HCT116 (cell line): ENCODE results near the gene MISP.

Source experiments
- CEBPB ChIP-seq: IDR thresholded peaks from 2 replicates; pipeline ENCODE4 v1.6.1; 2012; ENCODE audit warnings: low read depth
- EGR1 ChIP-seq: IDR thresholded peaks from 2 replicates; pipeline ENCODE4 v1.6.1; 2012; ENCODE audit warnings: low read depth
- EZH2 ChIP-seq: fragments of 200-600 bp; sonication (generic); IDR thresholded peaks from 2 replicates; pipeline ENCODE4 v1.6.1; 2017; ENCODE audit warnings: antibody characterized with exemption, mixed run types
- EZH2phosphoT487 ChIP-seq: fragments of 200-600 bp; IDR thresholded peaks from 2 replicates; pipeline ENCODE4 v1.6.1; 2018; ENCODE audit warnings: antibody characterized with exemption, borderline replicate concordance
- POLR2A ChIP-seq: IDR thresholded peaks from 2 replicates; pipeline ENCODE4 v1.7.0; 2011; ENCODE audit warnings: borderline replicate concordance; ENCODE audit not compliant: insufficient read depth, insufficient read length; ENCODE audit errors: extremely low read depth
- POLR2AphosphoS5 ChIP-seq: IDR thresholded peaks from 2 replicates; pipeline ENCODE4 v1.6.1; 2011; ENCODE audit warnings: mild to moderate bottlenecking, low read depth, low read length, moderate library complexity
- SIN3A ChIP-seq: IDR thresholded peaks from 2 replicates; pipeline ENCODE4 v1.6.1; 2012; ENCODE audit warnings: low read depth
- SP1 ChIP-seq: IDR thresholded peaks from 2 replicates; pipeline ENCODE4 v1.6.1; 2012; ENCODE audit warnings: low read depth
- TCF7L2 ChIP-seq: IDR thresholded peaks from 2 replicates; pipeline ENCODE4 v1.7.0; 2011; ENCODE audit warnings: borderline replicate concordance, inconsistent platforms; ENCODE audit not compliant: insufficient read depth, insufficient read length; ENCODE audit errors: extremely low read depth
- ZNF274 ChIP-seq: fragments of 200-500 bp; sonication (Bioruptor generic); IDR thresholded peaks from 2 replicates; pipeline ENCODE4 v1.6.1; 2014; ENCODE audit warnings: mild to moderate bottlenecking, low read depth, low read length, inconsistent platforms
- TF ChIP-seq, protein P1 (sequence below), 3 experiments: fragments of 200-600 bp in 1 of 3; sonication (generic) in 1 of 3; IDR thresholded peaks in 2 of 3; conservative IDR thresholded peaks in 1 of 3; 2 replicates each; pipeline ENCODE4 v1.5.1; 2012 to 2017; ENCODE audit warnings: low read depth in 2 of 3, low read length in 2 of 3, antibody characterized with exemption in 1 of 3, borderline replicate concordance in 1 of 3, control low read depth in 1 of 3, mild to moderate bottlenecking in 1 of 3, mixed read lengths in 1 of 3, mixed run types in 1 of 3, moderate library complexity in 1 of 3; ENCODE audit not compliant: insufficient read depth in 1 of 3
- TF ChIP-seq, protein P2 (sequence below): IDR thresholded peaks from 2 replicates; pipeline ENCODE4 v1.6.1; 2012
- TF ChIP-seq, protein P3 (sequence below): IDR thresholded peaks from 2 replicates; pipeline ENCODE4 v1.6.1; 2012

DNA sequence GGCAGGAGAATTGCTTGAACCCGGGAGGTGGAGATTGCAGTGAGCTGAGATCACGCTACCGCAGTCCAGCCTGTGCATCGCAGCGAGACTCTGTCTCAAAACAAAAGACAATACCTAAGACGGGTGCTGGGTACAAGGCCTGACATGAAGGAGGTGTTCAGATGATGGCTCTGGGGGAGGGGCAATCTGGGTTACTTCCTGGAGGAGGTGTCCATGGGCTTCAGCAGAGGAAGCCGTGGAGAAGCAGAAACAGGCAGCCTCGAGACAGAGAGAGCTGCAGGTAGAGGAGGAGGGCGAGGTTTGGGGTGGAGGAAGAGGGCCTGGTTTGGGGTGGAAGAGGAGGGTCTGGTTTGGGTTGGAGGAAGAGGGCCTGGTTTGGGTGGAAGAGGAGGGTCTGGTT lies 3.6 kb downstream of the MISP start:
- TF ChIP-seq, protein P1, sequence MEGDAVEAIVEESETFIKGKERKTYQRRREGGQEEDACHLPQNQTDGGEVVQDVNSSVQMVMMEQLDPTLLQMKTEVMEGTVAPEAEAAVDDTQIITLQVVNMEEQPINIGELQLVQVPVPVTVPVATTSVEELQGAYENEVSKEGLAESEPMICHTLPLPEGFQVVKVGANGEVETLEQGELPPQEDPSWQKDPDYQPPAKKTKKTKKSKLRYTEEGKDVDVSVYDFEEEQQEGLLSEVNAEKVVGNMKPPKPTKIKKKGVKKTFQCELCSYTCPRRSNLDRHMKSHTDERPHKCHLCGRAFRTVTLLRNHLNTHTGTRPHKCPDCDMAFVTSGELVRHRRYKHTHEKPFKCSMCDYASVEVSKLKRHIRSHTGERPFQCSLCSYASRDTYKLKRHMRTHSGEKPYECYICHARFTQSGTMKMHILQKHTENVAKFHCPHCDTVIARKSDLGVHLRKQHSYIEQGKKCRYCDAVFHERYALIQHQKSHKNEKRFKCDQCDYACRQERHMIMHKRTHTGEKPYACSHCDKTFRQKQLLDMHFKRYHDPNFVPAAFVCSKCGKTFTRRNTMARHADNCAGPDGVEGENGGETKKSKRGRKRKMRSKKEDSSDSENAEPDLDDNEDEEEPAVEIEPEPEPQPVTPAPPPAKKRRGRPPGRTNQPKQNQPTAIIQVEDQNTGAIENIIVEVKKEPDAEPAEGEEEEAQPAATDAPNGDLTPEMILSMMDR (IDR thresholded peaks at IDR 0.05 in 2 of 3, conservative IDR thresholded peaks at IDR 0.05 in 1 of 3; ENCODE audit: borderline replicate concordance in 1 of 3, insufficient read depth in 1 of 3, low read depth in 2 of 3, low read length in 2 of 3) = no peak
- TF ChIP-seq POLR2AphosphoS5 = no peak
- TF ChIP-seq EGR1 = no peak
- TF ChIP-seq TCF7L2 = no peak
- TF ChIP-seq, protein P2, sequence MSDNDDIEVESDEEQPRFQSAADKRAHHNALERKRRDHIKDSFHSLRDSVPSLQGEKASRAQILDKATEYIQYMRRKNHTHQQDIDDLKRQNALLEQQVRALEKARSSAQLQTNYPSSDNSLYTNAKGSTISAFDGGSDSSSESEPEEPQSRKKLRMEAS = no peak
- no peak for TF ChIP-seq SP1
- TF ChIP-seq POLR2A = no peak
- TF ChIP-seq, protein P3, sequence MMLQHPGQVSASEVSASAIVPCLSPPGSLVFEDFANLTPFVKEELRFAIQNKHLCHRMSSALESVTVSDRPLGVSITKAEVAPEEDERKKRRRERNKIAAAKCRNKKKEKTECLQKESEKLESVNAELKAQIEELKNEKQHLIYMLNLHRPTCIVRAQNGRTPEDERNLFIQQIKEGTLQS = no peak
- no peak for TF ChIP-seq CEBPB
- no peak for TF ChIP-seq SIN3A
- TF ChIP-seq EZH2 = no peak
- TF ChIP-seq ZNF274 = no peak
- no peak for TF ChIP-seq EZH2phosphoT487
